Measurements from ENCODE around the gene BRINP3. TPM values are rescaled to one million over a fixed set of nuclear protein-coding genes. Genes with fewer than 3 reads are reported as not detected.

BRINP3 gene
- total RNA-seq, 1 donor = not detected

- DNase-seq (ENCODE audit: insufficient read length, low spot score, missing footprints) = no peak
- Histone ChIP-seq H4K20me1 (ENCODE audit: insufficient read depth, low read length) (no peaks in the 10 kb centered on the region), H3K9me3 (ENCODE audit: low read depth, low read length) (no peaks in the 10 kb centered on the region), H3K27ac (ENCODE audit: low read depth, low read length) (no peak overlapping the region), H3K79me2 (ENCODE audit: insufficient read depth, low read length) (no peaks in the 10 kb centered on the region), H3K36me3 (ENCODE audit: insufficient read depth, low read length) (no peaks in the 10 kb centered on the region), H3K4me1 (ENCODE audit: insufficient read depth, low read length) (no peaks in the 10 kb centered on the region), H3K4me3 (ENCODE audit: insufficient read depth, low read length) (no peak overlapping the region), H3K4me2 (ENCODE audit: insufficient read depth, low read length) (no peak overlapping the region), H2AFZ (ENCODE audit: low read length) (no peak overlapping the region), H3K27me3 (ENCODE audit: insufficient read depth, low read length) (no peaks in the 10 kb centered on the region)
- TF ChIP-seq, protein P1, sequence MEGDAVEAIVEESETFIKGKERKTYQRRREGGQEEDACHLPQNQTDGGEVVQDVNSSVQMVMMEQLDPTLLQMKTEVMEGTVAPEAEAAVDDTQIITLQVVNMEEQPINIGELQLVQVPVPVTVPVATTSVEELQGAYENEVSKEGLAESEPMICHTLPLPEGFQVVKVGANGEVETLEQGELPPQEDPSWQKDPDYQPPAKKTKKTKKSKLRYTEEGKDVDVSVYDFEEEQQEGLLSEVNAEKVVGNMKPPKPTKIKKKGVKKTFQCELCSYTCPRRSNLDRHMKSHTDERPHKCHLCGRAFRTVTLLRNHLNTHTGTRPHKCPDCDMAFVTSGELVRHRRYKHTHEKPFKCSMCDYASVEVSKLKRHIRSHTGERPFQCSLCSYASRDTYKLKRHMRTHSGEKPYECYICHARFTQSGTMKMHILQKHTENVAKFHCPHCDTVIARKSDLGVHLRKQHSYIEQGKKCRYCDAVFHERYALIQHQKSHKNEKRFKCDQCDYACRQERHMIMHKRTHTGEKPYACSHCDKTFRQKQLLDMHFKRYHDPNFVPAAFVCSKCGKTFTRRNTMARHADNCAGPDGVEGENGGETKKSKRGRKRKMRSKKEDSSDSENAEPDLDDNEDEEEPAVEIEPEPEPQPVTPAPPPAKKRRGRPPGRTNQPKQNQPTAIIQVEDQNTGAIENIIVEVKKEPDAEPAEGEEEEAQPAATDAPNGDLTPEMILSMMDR (IDR thresholded peaks at IDR 0.05; ENCODE audit: extremely low read depth, low read depth, low read length) = no peak
Observed at GRCh38 chr1:190147616-190148015, 330.0 kb downstream of the BRINP3 start.

- no peak overlapping the region for H3K4me2 ChIP-seq (ENCODE audit: insufficient read depth, low read length)
- H3K36me3 ChIP-seq (ENCODE audit: insufficient read depth, low read length) = no peaks in the 10 kb centered on the region
- H3K4me1 ChIP-seq (ENCODE audit: insufficient read depth, low read length) = no peaks in the 10 kb centered on the region
Observed at GRCh38 chr1:190144650-190145049, 333.0 kb downstream of the BRINP3 start.

GRCh38 chr1:190140644-190141043 is 337.0 kb downstream of the BRINP3 start:
- Histone ChIP-seq H3K36me3 (ENCODE audit: insufficient read depth, low read length) (no peaks in the 10 kb centered on the region), H2AFZ (ENCODE audit: low read length) (no peak overlapping the region)

More at GRCh38 chr1:190144650-190145049, 333.0 kb downstream of the BRINP3 start:
- no peak for DNase-seq (ENCODE audit: insufficient read length, low spot score, missing footprints)
- Histone ChIP-seq H3K9me3 (ENCODE audit: low read depth, low read length) (no peaks in the 10 kb centered on the region), H4K20me1 (ENCODE audit: insufficient read depth, low read length) (no peaks in the 10 kb centered on the region), H2AFZ (ENCODE audit: low read length) (no peak overlapping the region), H3K79me2 (ENCODE audit: insufficient read depth, low read length) (no peaks in the 10 kb centered on the region), H3K27ac (ENCODE audit: low read depth, low read length) (no peak overlapping the region), H3K27me3 (ENCODE audit: insufficient read depth, low read length) (no peaks in the 10 kb centered on the region), H3K4me3 (ENCODE audit: insufficient read depth, low read length) (no peak overlapping the region)
- TF ChIP-seq, protein P1 (IDR thresholded peaks at IDR 0.05; ENCODE audit: extremely low read depth, low read depth, low read length) = no peak

DNA sequence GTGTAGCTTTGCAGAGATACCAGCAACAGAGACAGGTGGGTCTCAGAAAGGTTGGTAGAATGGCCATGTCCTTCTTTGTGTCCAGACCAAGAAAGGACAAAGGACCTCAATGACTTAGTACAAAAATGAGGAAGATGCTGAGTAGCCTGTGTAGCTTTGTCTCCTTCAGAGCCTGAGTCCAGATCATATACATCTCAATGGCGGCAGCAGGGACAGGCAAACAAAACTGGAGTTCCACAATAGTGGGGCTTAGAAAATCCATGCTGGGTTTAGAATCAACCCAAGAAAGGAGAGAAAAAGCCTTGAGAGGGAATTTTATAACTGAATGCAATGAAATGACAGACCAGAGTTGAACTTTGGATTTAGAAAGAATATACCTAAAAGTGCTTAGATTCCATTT is 339.0 kb downstream of the BRINP3 start:
- Histone ChIP-seq H3K79me2 (ENCODE audit: insufficient read depth, low read length) (no peaks in the 10 kb centered on the region), H3K36me3 (ENCODE audit: insufficient read depth, low read length) (no peaks in the 10 kb centered on the region)
- TF ChIP-seq, protein P1 (IDR thresholded peaks at IDR 0.05; ENCODE audit: extremely low read depth, low read depth, low read length) = no peak

More at GRCh38 chr1:190140644-190141043, 337.0 kb downstream of the BRINP3 start:
- Histone ChIP-seq H3K27me3 (ENCODE audit: insufficient read depth, low read length) (no peaks in the 10 kb centered on the region), H3K9me3 (ENCODE audit: low read depth, low read length) (no peaks in the 10 kb centered on the region), H3K4me1 (ENCODE audit: insufficient read depth, low read length) (no peaks in the 10 kb centered on the region), H3K4me2 (ENCODE audit: insufficient read depth, low read length) (no peak overlapping the region), H3K27ac (ENCODE audit: low read depth, low read length) (no peak overlapping the region), H3K79me2 (ENCODE audit: insufficient read depth, low read length) (no peaks in the 10 kb centered on the region), H4K20me1 (ENCODE audit: insufficient read depth, low read length) (no peaks in the 10 kb centered on the region), H3K4me3 (ENCODE audit: insufficient read depth, low read length) (no peak overlapping the region)
- DNase-seq (ENCODE audit: insufficient read length, low spot score, missing footprints) = no peak
- TF ChIP-seq, protein P1 (IDR thresholded peaks at IDR 0.05; ENCODE audit: extremely low read depth, low read depth, low read length) = no peak

More for the DNA sequence above, 339.0 kb downstream of the BRINP3 start:
- no peaks in the 10 kb centered on the region for H3K27me3 ChIP-seq (ENCODE audit: insufficient read depth, low read length)
- no peak overlapping the region for H3K4me3 ChIP-seq (ENCODE audit: insufficient read depth, low read length)
- H4K20me1 ChIP-seq (ENCODE audit: insufficient read depth, low read length) = no peaks in the 10 kb centered on the region
- no peaks in the 10 kb centered on the region for H3K4me1 ChIP-seq (ENCODE audit: insufficient read depth, low read length)
- no peak overlapping the region for H3K4me2 ChIP-seq (ENCODE audit: insufficient read depth, low read length)
- DNase-seq (ENCODE audit: insufficient read length, low spot score, missing footprints) = no peak
- no peak overlapping the region for H2AFZ ChIP-seq (ENCODE audit: low read length)
- H3K9me3 ChIP-seq (ENCODE audit: low read depth, low read length) = peaks cover 2% of the 10 kb centered on the region
- no peak overlapping the region for H3K27ac ChIP-seq (ENCODE audit: low read depth, low read length)
